ENCODE results near the gene FBRSL1. TPM values are rescaled to one million over a fixed set of nuclear protein-coding genes. Genes with fewer than 3 reads are reported as not detected.

Gene FBRSL1
- total RNA-seq, 1 experiment from 2014 or later = 124 TPM

GRCh38 chr12:132510111-132510724 is 20.3 kb downstream of the FBRSL1 start:
- Histone ChIP-seq H3K27me3 (ENCODE audit: insufficient read depth, low read length) (no peaks in the 10 kb centered on the region), H2AFZ (ENCODE audit: low read depth, low read length, poor library complexity, severe bottlenecking) (no peak overlapping the region), H3K79me2 (ENCODE audit: insufficient read depth, low read length) (peaks cover 24% of the 10 kb centered on the region), H4K20me1 (ENCODE audit: insufficient read depth) (no peaks in the 10 kb centered on the region), H3K4me1 (ENCODE audit: control insufficient read depth in 1 of 2, insufficient read depth in 2 of 2, low read length in 2 of 2) (no peaks in the 10 kb centered on the region), H3K4me2 (ENCODE audit: low read length) (no peak overlapping the region), H3K27ac (ENCODE audit: low read depth, low read length) (no peak overlapping the region), H3K4me3 (replicated peaks in 1 of 2; ENCODE audit: low read depth in 1 of 2, low read length in 2 of 2) (no peak overlapping the region), H3K9me3 (ENCODE audit: control insufficient read depth in 1 of 2, insufficient read depth in 1 of 2, low read depth in 1 of 2, low read length in 2 of 2) (no peaks in the 10 kb centered on the region), H3K9ac (ENCODE audit: low read length) (no peak overlapping the region), H3K36me3 (ENCODE audit: control insufficient read depth in 1 of 2, insufficient read depth in 2 of 2, low read length in 2 of 2) (no peaks in the 10 kb centered on the region; a peak in 1 of 4 replicates), H3K9me2 (ENCODE audit: insufficient read depth) (no peaks in the 10 kb centered on the region)
- intact Hi-C loops (cut with micrococcal nuclease) = no loop called here
- BruUV-seq (replicated peaks) = no TSS peak
- DNase-seq (ENCODE audit: low read depth, low spot score) (no peak), ATAC-seq (no peak)
- RAD21 ChIA-PET (ENCODE audit: low non-redundant PET in 1 of 2, low total read pairs in 2 of 2, uncharacterized antibody in 2 of 2, unreplicated experiment in 2 of 2) = no interaction called here
- POLR2A ChIA-PET = no interaction called here
- TF ChIP-seq POLR2AphosphoS5 (IDR thresholded peaks at IDR 0.05; ENCODE audit: low read depth, low read length) = no peak
- no peak for TF ChIP-seq YY1 (IDR thresholded peaks at IDR 0.05; ENCODE audit: extremely low read depth, insufficient replicate concordance, low read depth, low read length)
- no peak for TF ChIP-seq SIN3A (IDR thresholded peaks at IDR 0.05; ENCODE audit: low read depth)
- no peak for TF ChIP-seq ZBTB33 (IDR thresholded peaks at IDR 0.05; ENCODE audit: extremely low read depth, insufficient replicate concordance, low read length)
- TF ChIP-seq ZNF274 (IDR thresholded peaks at IDR 0.05; ENCODE audit: low read depth, low read length) = no peak
- CTCF ChIA-PET = no interaction called here
